GM12873 (cell line): ENCODE measurements around the gene HELQ.

Source experiments
- CTCF ChIP-seq: IDR thresholded peaks from 2 replicates; pipeline ENCODE4 v1.5.1; 2012; ENCODE audit warnings: low read depth, mild to moderate bottlenecking, moderate library complexity, low read length, control low read depth; ENCODE audit not compliant: insufficient read depth; ENCODE audit errors: missing control alignments

Gene HELQ

DNA sequence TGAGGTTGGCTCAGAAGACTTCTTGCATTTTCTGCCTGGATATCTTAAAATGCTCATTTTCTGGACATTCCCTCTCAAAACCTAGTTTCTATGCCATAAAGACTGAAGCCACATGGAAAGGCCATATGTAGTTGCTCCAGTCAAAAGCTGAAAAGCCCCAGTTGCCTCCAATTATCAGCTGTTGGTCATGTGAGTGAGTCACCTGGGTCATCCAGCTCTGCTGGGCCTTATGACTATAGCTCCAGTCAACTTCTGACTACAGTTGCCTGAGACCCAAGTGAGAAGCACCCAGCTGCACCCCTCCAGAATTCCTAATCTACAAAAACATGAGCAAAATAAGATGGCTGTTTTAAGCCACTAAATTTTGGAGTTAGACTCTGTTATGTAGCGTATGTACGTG, 41.9 kb downstream of the HELQ start:
- TF ChIP-seq CTCF: no peak

- no peak for TF ChIP-seq CTCF
These were observed 46.7 kb downstream of the HELQ start for GRCh38 chr4:83408908-83409307.

DNA sequence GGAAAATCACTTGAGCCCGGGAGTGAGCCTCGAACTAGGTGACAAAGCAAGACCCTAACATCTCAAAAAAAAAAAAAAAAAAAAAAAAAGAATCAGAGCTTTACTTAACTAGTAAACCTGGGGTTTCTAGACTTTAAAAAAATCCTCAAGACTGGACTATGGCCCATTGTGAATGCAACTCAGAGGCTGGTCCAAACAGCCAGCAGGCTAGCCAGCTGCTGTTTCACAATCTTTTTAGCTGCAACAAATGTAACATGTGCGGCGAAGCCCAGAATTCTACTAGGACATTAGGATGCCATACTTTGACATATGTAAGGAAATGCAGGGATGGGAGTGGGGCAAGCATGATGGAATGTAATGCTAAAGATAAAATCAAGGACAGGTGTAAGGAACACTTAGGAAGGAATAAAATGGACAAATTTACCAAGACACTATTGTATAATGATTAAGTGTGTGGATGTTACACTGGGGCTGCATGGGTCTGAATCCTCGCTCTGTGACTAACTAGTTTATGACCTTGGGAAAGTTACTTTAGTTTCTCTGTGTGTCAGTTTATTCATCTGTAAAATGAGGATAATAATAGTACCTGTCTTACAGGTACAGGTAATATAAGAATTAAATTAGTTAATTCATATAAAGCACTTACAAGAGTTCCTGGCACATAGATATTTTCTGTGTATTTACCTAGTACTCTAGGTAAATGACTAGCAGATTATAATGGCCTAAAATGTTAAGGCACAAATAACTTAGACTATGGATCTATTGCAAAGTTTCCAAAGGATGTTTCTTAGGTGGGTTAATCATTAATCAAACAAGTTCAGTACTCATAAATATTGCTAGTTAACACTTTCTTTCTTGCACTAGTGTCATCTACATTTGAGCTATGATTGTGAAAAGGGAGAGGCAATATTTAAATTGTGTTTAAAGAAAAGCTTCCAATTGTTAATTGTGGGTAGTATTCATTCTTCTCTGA, 49.5 kb downstream of the HELQ start:
- no peak for TF ChIP-seq CTCF

GRCh38 chr4:83393908-83394307, 61.7 kb downstream of the HELQ start:
- no peak for TF ChIP-seq CTCF

- no peak for TF ChIP-seq CTCF
These were observed 63.1 kb downstream of the HELQ start for GRCh38 chr4:83392562-83392961.

GRCh38 chr4:83390944-83391343, 64.7 kb downstream of the HELQ start:
- TF ChIP-seq CTCF: no peak

DNA sequence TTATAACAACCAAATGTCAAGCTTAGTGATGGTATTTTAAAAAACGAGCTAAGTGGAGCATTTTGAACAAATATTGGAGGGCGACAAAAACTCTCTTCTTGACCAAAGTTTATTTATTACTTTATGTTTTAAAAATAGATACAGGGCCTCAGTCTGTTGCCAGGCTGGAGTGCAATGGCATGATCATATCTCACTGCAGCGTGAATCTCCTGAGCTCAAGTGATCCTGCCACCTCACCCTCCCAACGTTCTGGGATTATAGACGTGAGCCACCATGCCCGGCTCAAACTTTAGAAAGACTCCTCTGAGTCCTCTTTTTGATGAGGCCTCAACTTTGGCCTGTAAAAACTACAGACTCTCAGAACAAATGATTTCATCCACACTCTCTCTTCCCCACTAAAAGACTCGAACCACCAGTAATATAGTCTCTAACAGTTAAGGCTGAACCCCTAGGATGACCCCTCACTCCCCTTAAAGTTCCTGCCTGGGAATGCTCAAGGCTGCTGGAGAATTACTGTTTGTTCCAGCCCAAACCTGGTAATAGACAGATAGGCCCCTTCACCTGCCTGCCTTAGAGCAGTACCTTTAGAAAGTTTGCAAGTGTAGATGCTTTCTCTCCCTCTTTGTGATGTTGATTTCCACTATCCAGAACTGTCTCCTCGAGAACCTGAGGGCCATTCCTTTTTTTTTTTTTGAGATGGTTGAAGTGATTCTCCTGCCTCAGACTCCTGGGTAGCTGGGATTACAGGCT, 65.7 kb downstream of the HELQ start:
- no peak for TF ChIP-seq CTCF
